Measurements from ENCODE around the gene PRDM12. TPM values are rescaled to one million over a fixed set of nuclear protein-coding genes. Genes with fewer than 3 reads are reported as not detected.

Gene PRDM12
- total RNA-seq, 1 donor from 2014 or later, result not detected

DNA sequence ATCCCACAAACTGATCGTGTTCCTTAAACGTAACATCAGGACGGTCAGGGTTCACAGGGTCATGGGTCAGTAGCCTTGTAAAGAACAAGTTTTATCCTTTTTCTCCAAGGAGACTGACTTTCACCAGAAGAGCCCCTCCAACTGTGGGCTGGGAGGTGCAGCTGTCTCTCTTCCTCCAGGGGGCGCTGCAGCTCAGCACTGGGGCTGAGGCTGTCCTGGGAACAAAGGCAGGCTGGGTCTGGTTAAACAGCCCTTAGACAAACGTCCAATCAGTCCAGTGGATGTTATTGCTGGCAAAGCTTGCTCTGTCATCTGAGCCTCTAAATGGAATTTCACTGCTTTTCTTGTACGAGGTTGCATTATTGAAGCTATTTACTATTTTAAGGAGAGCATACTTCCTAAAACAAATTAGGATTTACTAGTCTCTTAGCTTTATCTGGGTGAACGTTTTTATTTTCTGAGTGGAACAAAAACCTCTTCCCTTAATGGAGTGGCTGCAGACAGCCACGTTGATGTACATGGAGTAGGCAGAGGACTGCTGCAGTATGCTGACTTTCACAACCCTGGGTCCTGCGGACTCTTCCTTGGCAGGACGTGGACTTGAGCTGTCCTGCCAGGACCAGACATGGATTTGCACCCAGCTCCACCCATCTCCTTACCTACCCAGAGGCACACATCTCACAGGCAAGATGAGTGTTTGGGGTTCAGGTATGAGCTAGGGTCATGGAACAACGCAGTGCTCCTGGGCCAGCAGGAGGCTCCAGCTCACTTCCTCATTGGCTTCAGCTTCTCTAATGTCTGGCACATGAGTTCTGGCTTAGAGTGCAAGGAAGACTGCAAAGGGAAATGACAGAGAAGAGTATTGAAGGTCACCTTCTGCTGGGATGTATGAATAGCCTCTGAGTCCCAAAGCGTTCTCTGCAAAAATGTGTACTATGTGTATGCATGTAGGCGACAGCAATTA is 36.9 kb downstream of the PRDM12 start:
- no peaks in the 10 kb centered on the region for H3K27me3 ChIP-seq
- H3K4me3 ChIP-seq, result no peak overlapping the region
- peaks cover 0 to 12% of the 10 kb centered on the region in 2 donors for H3K4me1 ChIP-seq
- no peaks in the 10 kb centered on the region for H3K9me3 ChIP-seq
- intact Hi-C loops (cut with DNase I), result loop anchor here (1.0 kb wide), 1 partner anchor 240 kb away; no protein-coding TSS in a partner anchor
- peak in 1 of 2 donors; percentile 86 for DNase-seq (ENCODE audit: low spot score in 2 of 2)
- peaks cover 56 to 64% of the 10 kb centered on the region in 2 donors for H3K36me3 ChIP-seq
- TF ChIP-seq, protein P1, sequence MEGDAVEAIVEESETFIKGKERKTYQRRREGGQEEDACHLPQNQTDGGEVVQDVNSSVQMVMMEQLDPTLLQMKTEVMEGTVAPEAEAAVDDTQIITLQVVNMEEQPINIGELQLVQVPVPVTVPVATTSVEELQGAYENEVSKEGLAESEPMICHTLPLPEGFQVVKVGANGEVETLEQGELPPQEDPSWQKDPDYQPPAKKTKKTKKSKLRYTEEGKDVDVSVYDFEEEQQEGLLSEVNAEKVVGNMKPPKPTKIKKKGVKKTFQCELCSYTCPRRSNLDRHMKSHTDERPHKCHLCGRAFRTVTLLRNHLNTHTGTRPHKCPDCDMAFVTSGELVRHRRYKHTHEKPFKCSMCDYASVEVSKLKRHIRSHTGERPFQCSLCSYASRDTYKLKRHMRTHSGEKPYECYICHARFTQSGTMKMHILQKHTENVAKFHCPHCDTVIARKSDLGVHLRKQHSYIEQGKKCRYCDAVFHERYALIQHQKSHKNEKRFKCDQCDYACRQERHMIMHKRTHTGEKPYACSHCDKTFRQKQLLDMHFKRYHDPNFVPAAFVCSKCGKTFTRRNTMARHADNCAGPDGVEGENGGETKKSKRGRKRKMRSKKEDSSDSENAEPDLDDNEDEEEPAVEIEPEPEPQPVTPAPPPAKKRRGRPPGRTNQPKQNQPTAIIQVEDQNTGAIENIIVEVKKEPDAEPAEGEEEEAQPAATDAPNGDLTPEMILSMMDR (IDR thresholded peaks at IDR 0.05), result peak; percentile 87 to 96 (median 93)
- H3K27ac ChIP-seq, result peak overlapping the region; percentile 3 to 20

DNA sequence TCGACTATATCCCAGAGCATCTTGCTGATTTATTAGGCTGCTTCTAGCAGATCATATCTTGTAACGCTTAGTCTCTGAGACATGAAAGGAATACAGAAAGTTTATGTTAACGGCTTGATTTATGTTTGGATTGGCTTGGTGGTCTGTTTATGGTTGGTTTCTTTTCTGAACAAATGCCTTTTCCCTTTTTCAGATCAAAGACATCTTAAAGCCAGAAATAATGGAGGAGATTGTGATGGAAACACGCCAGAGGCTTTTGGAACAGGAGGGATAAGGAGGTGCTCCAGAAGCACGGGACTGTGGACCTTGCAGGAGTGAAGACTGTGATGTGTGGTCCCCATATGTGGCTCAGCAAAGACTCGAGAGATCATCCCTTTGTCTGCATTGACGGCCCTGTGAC is 39.1 kb downstream of the PRDM12 start:
- H3K27me3 ChIP-seq, result no peaks in the 10 kb centered on the region
- H3K9me3 ChIP-seq, result no peaks in the 10 kb centered on the region
- intact Hi-C loops (cut with DNase I), result no loop called here
- H3K4me3 ChIP-seq, result no peak overlapping the region
- TF ChIP-seq, protein P1 (IDR thresholded peaks at IDR 0.05), result no peak
- peaks cover 0 to 12% of the 10 kb centered on the region in 2 donors for H3K4me1 ChIP-seq
- peaks cover 39 to 46% of the 10 kb centered on the region in 2 donors for H3K36me3 ChIP-seq
- no peak for DNase-seq (ENCODE audit: low spot score in 2 of 2)
- no peak overlapping the region for H3K27ac ChIP-seq

DNA sequence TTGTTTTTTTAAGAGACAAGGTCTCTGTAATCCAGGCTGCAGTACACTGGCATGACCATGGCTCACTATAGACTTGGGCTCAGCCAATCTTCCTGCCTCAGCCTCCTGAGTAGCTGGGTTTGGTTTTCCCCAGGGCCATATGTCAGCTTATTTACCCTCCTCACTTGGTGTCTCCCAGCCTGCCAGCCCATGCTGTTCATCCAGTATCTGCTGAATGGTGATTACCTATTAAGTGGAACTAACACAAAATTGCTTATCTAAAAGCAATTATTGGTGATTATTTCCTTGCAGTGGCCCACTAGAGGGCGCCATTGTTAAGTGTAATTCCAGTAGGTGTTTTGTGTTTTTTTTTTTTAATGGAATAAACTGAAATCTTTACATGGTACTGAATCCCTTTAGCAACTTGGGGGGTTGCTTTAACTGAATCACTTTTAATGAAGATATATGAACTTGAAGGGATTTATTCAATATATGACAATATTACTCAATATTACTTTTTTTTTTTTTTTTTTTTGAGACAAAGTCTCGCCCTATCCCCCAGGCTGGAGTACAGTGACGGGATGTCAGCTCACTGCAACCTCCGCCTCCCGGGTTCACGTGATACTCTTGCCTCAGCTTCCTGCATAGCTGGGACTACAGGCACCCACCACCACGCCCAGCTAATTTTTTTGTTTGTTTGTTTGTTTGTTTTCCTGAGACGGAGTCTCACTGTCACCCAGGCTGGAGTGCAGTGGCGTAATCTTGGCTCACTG is 43.0 kb downstream of the PRDM12 start:
- intact Hi-C loops (cut with DNase I), result loop anchor here (5.0 kb wide), 1 partner anchor 340 kb away; no protein-coding TSS in a partner anchor
- no peaks in the 10 kb centered on the region for H3K9me3 ChIP-seq
- H3K27ac ChIP-seq, result no peak overlapping the region
- TF ChIP-seq, protein P1 (IDR thresholded peaks at IDR 0.05), result peak; percentile 35 to 78 (median 65)
- no peaks in the 10 kb centered on the region for H3K27me3 ChIP-seq
- peaks cover 24 to 25% of the 10 kb centered on the region in 2 donors for H3K36me3 ChIP-seq
- no peak overlapping the region for H3K4me3 ChIP-seq
- peak in 1 of 2 donors; percentile 81 for DNase-seq (ENCODE audit: low spot score in 2 of 2)
- H3K4me1 ChIP-seq, result peaks cover 0 to 2% of the 10 kb centered on the region in 2 donors

DNA sequence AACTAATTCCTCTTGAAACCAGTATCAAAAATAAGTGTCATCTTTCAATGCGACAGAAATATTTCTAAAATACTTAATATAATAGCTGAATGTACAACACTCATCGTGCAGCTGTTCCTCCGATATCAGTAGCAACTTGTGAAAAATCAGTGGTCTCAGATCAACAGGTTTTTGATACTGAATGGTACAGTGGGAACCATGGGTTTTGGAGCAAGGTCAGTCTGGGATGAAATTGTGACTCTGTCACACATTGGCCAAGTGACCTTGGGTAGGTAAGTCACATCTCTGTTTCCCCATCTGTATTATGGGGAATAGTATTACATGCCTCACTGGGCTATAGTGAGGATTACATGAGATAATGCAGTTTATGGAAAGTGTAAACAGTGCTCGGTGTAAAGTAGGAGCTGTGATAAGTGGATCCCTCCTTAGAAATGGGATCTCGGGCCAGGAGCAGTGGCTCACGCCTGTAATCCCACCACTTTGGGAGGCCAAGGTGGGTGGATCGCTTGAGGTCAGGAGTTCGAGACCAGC is 46.5 kb downstream of the PRDM12 start:
- H3K27ac ChIP-seq, result no peak overlapping the region
- H3K4me1 ChIP-seq, result peaks cover 0 to 10% of the 10 kb centered on the region in 2 donors
- no peaks in the 10 kb centered on the region for H3K9me3 ChIP-seq
- H3K36me3 ChIP-seq, result no peaks in the 10 kb centered on the region
- DNase-seq (ENCODE audit: low spot score in 2 of 2), result no peak
- H3K4me3 ChIP-seq, result no peak overlapping the region
- intact Hi-C loops (cut with DNase I), result loop anchor here (5.0 kb wide), 2 partner anchors 61 to 136 kb away; no protein-coding TSS in a partner anchor
- TF ChIP-seq, protein P1 (IDR thresholded peaks at IDR 0.05), result no peak
- H3K27me3 ChIP-seq, result no peaks in the 10 kb centered on the region

DNA sequence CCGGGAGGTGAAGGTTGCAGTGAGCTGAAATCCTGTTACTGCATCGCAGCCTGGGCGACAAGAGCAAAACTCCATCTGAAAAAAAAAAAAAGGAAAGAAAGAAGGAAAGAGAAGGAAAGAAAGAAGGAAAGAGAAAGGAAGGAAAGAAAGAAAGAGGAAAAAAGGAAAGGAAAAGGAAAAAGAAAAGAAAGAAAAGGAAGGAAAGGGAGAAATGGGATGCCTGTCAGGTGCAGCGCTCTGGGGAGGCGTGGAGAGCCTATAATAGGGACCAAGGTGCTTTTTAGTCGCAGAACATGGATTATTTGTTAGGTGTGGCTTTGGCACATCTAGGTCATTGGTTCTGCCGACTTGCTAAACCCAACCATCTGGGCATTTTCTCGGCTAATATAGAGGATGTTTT is 47.1 kb downstream of the PRDM12 start:
- H3K9me3 ChIP-seq, result no peaks in the 10 kb centered on the region
- no peaks in the 10 kb centered on the region for H3K27me3 ChIP-seq
- intact Hi-C loops (cut with DNase I), result loop anchor here (5.0 kb wide), 2 partner anchors 61 to 136 kb away; no protein-coding TSS in a partner anchor
- no peak for DNase-seq (ENCODE audit: low spot score in 2 of 2)
- no peak overlapping the region for H3K4me3 ChIP-seq
- no peak overlapping the region for H3K27ac ChIP-seq
- peaks cover 0 to 14% of the 10 kb centered on the region in 2 donors for H3K4me1 ChIP-seq
- TF ChIP-seq, protein P1 (IDR thresholded peaks at IDR 0.05), result no peak
- no peaks in the 10 kb centered on the region for H3K36me3 ChIP-seq

Data from ascending aorta (tissue), 2 donors.